Osteocyte (in vitro differentiated cells): ENCODE data around the gene ADAMTS2. TPM values are rescaled to one million over a fixed set of nuclear protein-coding genes. Genes with fewer than 3 reads are reported as not detected.

Experiments
- DNase-seq: peaks from one replicate; pipeline ENCODE4 v3.0.0; 2021; ENCODE audit warnings: mixed read lengths; ENCODE audit not compliant: unreplicated experiment; ENCODE audit errors: extremely low spot score
- H3K27ac Mint-ChIP-seq: one replicate; pipeline ENCODE4 v1.8.0; 2021; ENCODE audit warnings: mild to moderate bottlenecking, mixed read lengths; ENCODE audit not compliant: unreplicated experiment
- H3K27me3 Mint-ChIP-seq: one replicate; pipeline ENCODE4 v1.8.0; 2021; ENCODE audit warnings: mixed read lengths; ENCODE audit not compliant: unreplicated experiment
- H3K36me3 Mint-ChIP-seq: one replicate; pipeline ENCODE4 v1.8.0; 2021; ENCODE audit warnings: mixed read lengths; ENCODE audit not compliant: unreplicated experiment
- H3K4me1 Mint-ChIP-seq: one replicate; pipeline ENCODE4 v1.8.0; 2021; ENCODE audit warnings: mixed read lengths; ENCODE audit not compliant: unreplicated experiment
- H3K4me3 Mint-ChIP-seq: one replicate; pipeline ENCODE4 v1.8.0; 2021; ENCODE audit warnings: mild to moderate bottlenecking, moderate library complexity, mixed read lengths; ENCODE audit not compliant: unreplicated experiment
- H3K9me3 Mint-ChIP-seq: one replicate; pipeline ENCODE4 v1.8.0; 2021; ENCODE audit warnings: mixed read lengths; ENCODE audit not compliant: unreplicated experiment
- CTCF ChIP-seq: fragments of 200-600 bp; sonication (generic); IDR thresholded peaks from 2 replicates; pipeline ENCODE4 v1.5.0; 2021; ENCODE audit warnings: antibody characterized with exemption, mild to moderate bottlenecking, moderate library complexity
- total RNA-seq: library from RNA; stranded (reverse); gene quantifications from 2 replicates; pipeline ENCODE4 v1.2.1, GENCODE V29; 2021

The ADAMTS2 gene
- total RNA-seq, 1 donor from 2014 or later: 12.2 TPM

GRCh38 chr5:179147991-179148702, 197.1 kb downstream of the ADAMTS2 start:
- peaks cover 22% of the 10 kb centered on the region for H3K9me3 Mint-ChIP-seq
- TF ChIP-seq CTCF: no peak
- peaks cover 2% of the 10 kb centered on the region for H3K36me3 Mint-ChIP-seq
- no peaks in the 10 kb centered on the region for H3K4me1 Mint-ChIP-seq
- no peak for DNase-seq
- no peak overlapping the region for H3K4me3 Mint-ChIP-seq
- H3K27me3 Mint-ChIP-seq: no peaks in the 10 kb centered on the region
- H3K27ac Mint-ChIP-seq: no peak overlapping the region

- H3K27ac Mint-ChIP-seq: no peak overlapping the region
- no peak overlapping the region for H3K4me3 Mint-ChIP-seq
- peaks cover 27% of the 10 kb centered on the region for H3K9me3 Mint-ChIP-seq
- H3K27me3 Mint-ChIP-seq: no peaks in the 10 kb centered on the region
- DNase-seq: no peak
- TF ChIP-seq CTCF: no peak
- no peaks in the 10 kb centered on the region for H3K4me1 Mint-ChIP-seq
- H3K36me3 Mint-ChIP-seq: peaks cover 2% of the 10 kb centered on the region
Observed at GRCh38 chr5:179146277-179146676, 199.0 kb downstream of the ADAMTS2 start.

GRCh38 chr5:179143446-179143845, 201.8 kb downstream of the ADAMTS2 start:
- Mint-ChIP-seq H3K27ac (no peak overlapping the region), H3K4me1 (no peaks in the 10 kb centered on the region), H3K9me3 (peaks cover 32% of the 10 kb centered on the region), H3K27me3 (no peaks in the 10 kb centered on the region), H3K36me3 (peaks cover 2% of the 10 kb centered on the region), H3K4me3 (no peak overlapping the region)
- DNase-seq: no peak
- TF ChIP-seq CTCF: no peak

- Mint-ChIP-seq H3K36me3 (no peaks in the 10 kb centered on the region), H3K9me3 (peaks cover 28% of the 10 kb centered on the region), H3K4me3 (no peak overlapping the region), H3K27ac (no peak overlapping the region), H3K27me3 (no peaks in the 10 kb centered on the region), H3K4me1 (no peaks in the 10 kb centered on the region)
- no peak for DNase-seq
- no peak for TF ChIP-seq CTCF
Observed at GRCh38 chr5:179142434-179143198, 202.6 kb downstream of the ADAMTS2 start.

- Mint-ChIP-seq H3K9me3 (peaks cover 25% of the 10 kb centered on the region), H3K27ac (no peak overlapping the region), H3K36me3 (no peaks in the 10 kb centered on the region), H3K4me1 (no peaks in the 10 kb centered on the region), H3K27me3 (no peaks in the 10 kb centered on the region), H3K4me3 (no peak overlapping the region)
- no peak for DNase-seq
- no peak for TF ChIP-seq CTCF
Observed at GRCh38 chr5:179141867-179142266, 203.4 kb downstream of the ADAMTS2 start.
